Measurements from ENCODE around the gene RELT. TPM values are rescaled to one million over a fixed set of nuclear protein-coding genes. Genes with fewer than 3 reads are reported as not detected.

The RELT gene
- total RNA-seq, 1 donor from 2014 or later = 5.2 TPM

GRCh38 chr11:73334384-73335203, 41.6 kb upstream of the RELT start:
- H3K36me3 Mint-ChIP-seq (ENCODE audit: low read depth, unreplicated experiment) = no peaks in the 10 kb centered on the region
- peaks cover 91% of the 10 kb centered on the region for H3K79me2 ChIP-seq (ENCODE audit: insufficient read depth, low read length)
- peaks cover 62% of the 10 kb centered on the region for H3K4me1 Mint-ChIP-seq (ENCODE audit: low read depth, unreplicated experiment)
- H3K27ac Mint-ChIP-seq (ENCODE audit: unreplicated experiment) = peak overlapping the region; percentile 91
- H3K9me3 Mint-ChIP-seq (ENCODE audit: unreplicated experiment) = no peaks in the 10 kb centered on the region
- no peaks in the 10 kb centered on the region for H3K27me3 Mint-ChIP-seq (ENCODE audit: low read depth, unreplicated experiment)
- peaks cover 56% of the 10 kb centered on the region for H3K4me1 ChIP-seq (ENCODE audit: insufficient read depth, low read length)
- peak overlapping the region; percentile 80 for H3K4me2 ChIP-seq (ENCODE audit: low read length)
- no peaks in the 10 kb centered on the region for H3K9me3 ChIP-seq (ENCODE audit: insufficient read depth, low read depth, low read length)
- H3K9ac ChIP-seq (ENCODE audit: low read length) = peak overlapping the region; percentile 75
- no peak for TF ChIP-seq CTCF (IDR thresholded peaks at IDR 0.05; ENCODE audit: insufficient read depth, low read depth, low read length)
- no peak for TF ChIP-seq EZH2 (IDR thresholded peaks at IDR 0.05; ENCODE audit: insufficient read depth, low read length)
- H3K4me3 Mint-ChIP-seq (ENCODE audit: unreplicated experiment) = peak overlapping the region; percentile 67
- peaks cover 7% of the 10 kb centered on the region for H3K36me3 ChIP-seq (ENCODE audit: insufficient read depth, low read length)
- H2AFZ ChIP-seq (ENCODE audit: low read depth, low read length) = no peak overlapping the region
- peak; percentile 84 for DNase-seq (ENCODE audit: low read depth)
- no peak overlapping the region for H3K4me3 ChIP-seq (ENCODE audit: insufficient read depth, low read depth, low read length)
- FAIRE-seq = no peak
- H3K27me3 ChIP-seq (ENCODE audit: insufficient read depth, low read length) = no peaks in the 10 kb centered on the region
- H3K27ac ChIP-seq (ENCODE audit: low read depth, low read length) = peak overlapping the region; percentile 74
- peaks cover 96% of the 10 kb centered on the region for H4K20me1 ChIP-seq (ENCODE audit: insufficient read depth, low read length)

- Histone ChIP-seq H2AFZ (ENCODE audit: low read depth, low read length) (no peak overlapping the region), H3K4me2 (ENCODE audit: low read length) (peak overlapping the region; percentile 80), H3K36me3 (ENCODE audit: insufficient read depth, low read length) (peaks cover 7% of the 10 kb centered on the region), H3K4me1 (ENCODE audit: insufficient read depth, low read length) (peaks cover 52% of the 10 kb centered on the region), H3K27ac (ENCODE audit: low read depth, low read length) (peak overlapping the region; percentile 74), H3K9me3 (ENCODE audit: insufficient read depth, low read depth, low read length) (no peaks in the 10 kb centered on the region), H3K9ac (ENCODE audit: low read length) (peak overlapping the region; percentile 75), H3K79me2 (ENCODE audit: insufficient read depth, low read length) (peaks cover 91% of the 10 kb centered on the region), H3K4me3 (ENCODE audit: insufficient read depth, low read depth, low read length) (no peak overlapping the region), H4K20me1 (ENCODE audit: insufficient read depth, low read length) (peaks cover 96% of the 10 kb centered on the region), H3K27me3 (ENCODE audit: insufficient read depth, low read length) (no peaks in the 10 kb centered on the region)
- Mint-ChIP-seq H3K27me3 (ENCODE audit: low read depth, unreplicated experiment) (no peaks in the 10 kb centered on the region), H3K36me3 (ENCODE audit: low read depth, unreplicated experiment) (peaks cover under 1% of the 10 kb centered on the region), H3K9me3 (ENCODE audit: unreplicated experiment) (no peaks in the 10 kb centered on the region), H3K4me1 (ENCODE audit: low read depth, unreplicated experiment) (peaks cover 57% of the 10 kb centered on the region), H3K27ac (ENCODE audit: unreplicated experiment) (peak overlapping the region; percentile 53), H3K4me3 (ENCODE audit: unreplicated experiment) (peak overlapping the region; percentile 34)
- TF ChIP-seq EZH2 (IDR thresholded peaks at IDR 0.05; ENCODE audit: insufficient read depth, low read length) (no peak), CTCF (IDR thresholded peaks at IDR 0.05; ENCODE audit: insufficient read depth, low read depth, low read length) (peak; percentile 97)
- no peak for FAIRE-seq
- no peak for DNase-seq (ENCODE audit: low read depth)
These were observed 40.8 kb upstream of the RELT start for GRCh38 chr11:73335204-73335923.

Measured in astrocyte (in vitro differentiated cells and primary cell).